ENCODE data around the gene DEDD. TPM values are rescaled to one million over a fixed set of nuclear protein-coding genes. Genes with fewer than 3 reads are reported as not detected.

DEDD gene
- 21.1 and 28.7 TPM in 2 replicates for total RNA-seq

GRCh38 chr1:161132410-161133219 is at the start of gene DEDD:
Gene DEDD (minus strand): TSS chr1:161132667. CDS start chr1:161124462, 8,205 bp downstream.

GRCh38 chr1:161177112-161177935 is 44.9 kb upstream of the DEDD start, which contains the start of gene B4GALT3:
Gene B4GALT3 (minus strand): TSS chr1:161177507. CDS start chr1:161176060, 1,447 bp downstream.

GRCh38 chr1:161165742-161166668 is 33.5 kb upstream of the DEDD start, which contains the start of gene PPOX:
Gene PPOX (plus strand): TSS chr1:161166426. CDS start chr1:161166848, 422 bp downstream.

GRCh38 chr1:161159087-161159912 is 26.8 kb upstream of the DEDD start, which contains the start of gene USP21:
Gene USP21 (plus strand): TSS chr1:161159500. CDS start chr1:161160641, 1,141 bp downstream.

GRCh38 chr1:161153682-161154337 is 21.3 kb upstream of the DEDD start, which contains the start of gene UFC1:
Gene UFC1 (plus strand): TSS chr1:161153978. CDS start chr1:161153998, 20 bp downstream.

GRCh38 chr1:161117759-161118581 is 14.5 kb downstream of the DEDD start, which contains the start of the genes NIT1 and PFDN2:
Gene NIT1 (plus strand): TSS chr1:161118105. CDS start chr1:161118177, 72 bp downstream.
Gene PFDN2 (minus strand): TSS chr1:161118037. CDS start chr1:161118026, 11 bp downstream.

GRCh38 chr1:161098210-161099068 is 34.0 kb downstream of the DEDD start, which contains the start of gene KLHDC9:
Gene KLHDC9 (plus strand): TSS chr1:161098361. CDS start chr1:161098536, 175 bp downstream.

GRCh38 chr1:161089251-161089924 is 43.1 kb downstream of the DEDD start, which contains the start of gene NECTIN4:
Gene NECTIN4 (minus strand): TSS chr1:161089558. CDS start chr1:161089296, 262 bp downstream.

Other genes with a start within 250 kb of the DEDD start
- not detected in 2 replicates for gene ITLN1, start 247.5 kb downstream of the DEDD start, total RNA-seq
- not detected in 2 replicates for gene ITLN2, start 177.9 kb downstream of the DEDD start, total RNA-seq
- gene F11R, start 111.5 kb downstream of the DEDD start, total RNA-seq: 2.2 and 2.7 TPM in 2 replicates
- gene TSTD1, start 93.7 kb downstream of the DEDD start, total RNA-seq: 3.4 and 9.1 TPM in 2 replicates
- 66.7 and 87.2 TPM in 2 replicates for gene USF1, start 86.7 kb downstream of the DEDD start, total RNA-seq
- not detected in 2 replicates for gene ARHGAP30, start 62.8 kb downstream of the DEDD start, total RNA-seq
- 0.11 and 0.25 TPM in 2 replicates for gene NECTIN4, start 43.1 kb downstream of the DEDD start, total RNA-seq
- 1.3 and 1.6 TPM in 2 replicates for gene KLHDC9, start 34.3 kb downstream of the DEDD start, total RNA-seq
- gene PFDN2, start 14.6 kb downstream of the DEDD start, total RNA-seq: 74.6 and 114 TPM in 2 replicates
- gene NIT1, start 14.6 kb downstream of the DEDD start, total RNA-seq: 21.8 and 25.6 TPM in 2 replicates
- gene UFC1, start 21.3 kb upstream of the DEDD start, total RNA-seq: 85.5 and 86.7 TPM in 2 replicates
- 7.5 and 11.2 TPM in 2 replicates for gene USP21, start 26.8 kb upstream of the DEDD start, total RNA-seq
- gene PPOX, start 33.8 kb upstream of the DEDD start, total RNA-seq: 13.8 and 15.2 TPM in 2 replicates
- gene B4GALT3, start 44.8 kb upstream of the DEDD start, total RNA-seq: 18.3 and 23.6 TPM in 2 replicates
- gene ADAMTS4, start 66.4 kb upstream of the DEDD start, total RNA-seq: 14.9 and 37.3 TPM in 2 replicates
- gene NDUFS2, start 69.7 kb upstream of the DEDD start, total RNA-seq: 197 and 198 TPM in 2 replicates
- gene FCER1G, start 82.6 kb upstream of the DEDD start, total RNA-seq: not detected in 2 replicates
- gene APOA2, start 91.0 kb upstream of the DEDD start, total RNA-seq: not detected in 2 replicates
- 9.2 and 13.2 TPM in 2 replicates for gene TOMM40L, start 93.4 kb upstream of the DEDD start, total RNA-seq
- gene NR1I3, start 105.5 kb upstream of the DEDD start, total RNA-seq: not detected in 2 replicates
- gene PCP4L1, start 126.1 kb upstream of the DEDD start, total RNA-seq: not detected in 2 replicates
- gene MPZ, start 177.3 kb upstream of the DEDD start, total RNA-seq: 0.87 and 1.00 TPM in 2 replicates
- gene SDHC, start 181.7 kb upstream of the DEDD start, total RNA-seq: 26.9 and 37.0 TPM in 2 replicates
- gene CFAP126, start 235.2 kb upstream of the DEDD start, total RNA-seq: not detected in 2 replicates